TTC549 (cell line): Measurements from ENCODE around the gene PCCB.
"Not testable (repeated sequence)": the region's sequence is repeated elsewhere in the genome, so short reads cannot be mapped to it uniquely, and the experiment has no call there.

ENCODE experiments used
- FAIRE-seq: peaks from 2 replicates; lab custom pipeline; 2012; peaks lifted over from hg19 to GRCh38; lab: Jason Lieb, UNC

Gene PCCB

GRCh38 chr3:136329593-136329992 lies 79.5 kb downstream of the PCCB start:
- no peak for FAIRE-seq

DNA sequence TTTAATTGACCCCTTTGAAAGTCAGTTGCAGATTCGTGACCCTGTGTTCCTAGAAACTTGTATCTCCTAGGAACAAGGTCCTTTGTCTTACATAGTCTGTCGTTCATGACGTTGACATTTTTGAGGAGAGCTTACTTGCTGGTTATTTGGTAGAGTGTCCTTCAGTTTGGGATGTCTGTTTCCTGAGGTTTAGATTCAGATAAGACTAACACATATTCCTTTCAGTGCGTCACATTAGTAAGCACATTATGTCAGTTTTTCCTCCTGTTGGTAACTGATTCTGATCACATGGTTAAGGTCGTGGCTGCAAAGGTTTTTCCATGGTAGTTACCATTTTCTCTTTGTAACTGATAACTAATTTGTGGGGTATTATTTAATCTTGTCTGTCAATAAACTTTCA lies 80.8 kb downstream of the PCCB start:
- no peak for FAIRE-seq

- no peak for FAIRE-seq
These were observed 82.2 kb downstream of the PCCB start for GRCh38 chr3:136332302-136332701.

DNA sequence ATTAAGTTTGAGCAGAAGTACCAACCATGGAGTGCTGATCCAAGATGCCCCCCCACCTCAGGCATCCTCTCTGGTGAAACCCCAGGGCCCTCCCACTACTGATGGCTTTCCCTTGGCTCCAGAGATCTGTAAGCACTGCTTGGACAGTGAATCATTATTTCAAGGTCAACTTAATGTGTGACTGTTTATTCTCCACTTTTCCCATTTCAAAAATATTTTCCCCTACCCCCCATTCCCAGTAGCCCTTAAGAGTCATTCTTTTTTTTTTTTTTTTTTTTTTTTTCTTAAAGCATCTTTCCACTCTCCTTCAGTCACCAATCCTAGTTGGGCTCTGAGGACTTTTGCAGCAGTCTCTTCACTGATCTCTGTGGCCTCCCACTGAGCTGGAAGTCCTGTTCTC lies 82.6 kb downstream of the PCCB start:
- no peak for FAIRE-seq

DNA sequence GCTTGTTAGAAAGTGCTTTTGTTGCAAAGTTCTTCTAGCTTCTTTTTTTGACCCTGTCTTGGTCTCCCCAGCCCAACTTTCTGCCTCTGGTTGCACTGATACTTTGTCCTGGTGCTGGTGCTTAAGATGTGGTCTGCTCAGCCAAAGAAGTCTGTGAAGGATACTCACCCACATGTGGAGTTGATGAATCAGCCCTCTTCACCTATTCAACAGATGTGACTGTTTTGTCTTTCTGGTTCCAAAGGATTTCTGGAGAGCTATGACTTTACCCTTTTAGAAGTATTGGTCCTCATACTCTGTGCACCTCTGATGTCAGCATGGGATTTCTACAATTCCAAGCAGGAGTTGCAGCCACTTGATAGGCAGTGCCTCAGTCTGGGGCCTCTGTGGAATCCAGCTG lies 84.1 kb downstream of the PCCB start:
- no peak for FAIRE-seq

DNA sequence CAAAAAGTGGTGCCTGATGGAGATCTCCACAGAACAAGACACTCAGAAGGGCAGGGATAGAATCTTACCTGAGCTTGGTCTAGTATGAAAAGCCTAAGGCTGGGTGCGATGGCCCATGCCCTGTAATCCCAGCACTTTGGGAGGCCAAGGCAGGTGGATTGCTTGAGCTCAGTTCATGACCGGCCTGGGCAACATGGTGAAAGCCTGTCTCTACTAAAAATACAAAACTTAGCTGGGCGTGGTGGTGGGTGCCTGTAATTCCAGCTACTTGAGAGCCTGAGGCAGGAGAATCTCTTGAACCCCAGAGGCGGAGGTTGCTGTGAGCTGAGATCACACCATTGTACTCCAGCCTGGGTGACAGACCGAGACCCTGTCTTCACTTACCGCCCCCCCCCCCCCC lies 84.6 kb downstream of the PCCB start:
- not testable (repeated sequence) for FAIRE-seq

DNA sequence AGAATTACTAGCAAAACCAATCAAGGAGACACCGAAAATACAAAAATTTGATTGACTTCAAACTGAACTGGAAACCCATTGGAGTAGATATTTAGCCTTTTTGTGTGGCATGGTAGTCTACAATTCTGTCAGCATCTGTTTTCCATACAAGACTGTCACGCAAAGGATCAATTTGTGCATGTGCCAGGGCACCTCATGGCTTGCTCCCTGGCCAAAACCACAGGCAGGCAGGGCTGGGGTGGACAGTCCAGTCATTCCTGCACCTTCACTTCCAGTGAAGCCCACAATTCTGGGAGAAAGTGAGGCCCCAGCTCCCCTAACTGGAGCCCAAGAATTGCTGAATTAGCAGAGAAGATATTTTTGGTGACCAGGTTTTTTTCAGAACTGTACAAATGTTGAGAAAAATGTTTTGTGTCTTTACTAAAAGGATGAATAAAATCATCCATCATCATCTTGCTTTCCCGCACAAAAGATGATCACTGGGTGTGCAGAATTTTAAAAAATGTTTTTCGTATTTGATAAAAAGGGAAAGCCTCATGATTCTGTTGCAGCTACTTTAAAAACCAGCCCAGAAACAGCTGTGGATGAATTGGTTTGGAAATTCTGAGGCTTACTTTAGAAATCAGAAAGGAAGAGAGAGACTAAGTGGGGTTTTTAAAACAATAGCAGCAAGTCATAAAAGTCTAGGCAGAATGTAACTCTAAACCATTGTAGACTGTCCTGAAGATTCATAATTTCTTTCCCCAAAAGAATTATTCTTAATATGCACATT lies 86.4 kb downstream of the PCCB start:
- FAIRE-seq, result no peak

- FAIRE-seq, result no peak
These were observed 93.3 kb downstream of the PCCB start for GRCh38 chr3:136343446-136343845.

GRCh38 chr3:136343873-136344555 lies 93.9 kb downstream of the PCCB start:
- no peak for FAIRE-seq

- FAIRE-seq, result no peak
These were observed 96.3 kb downstream of the PCCB start for GRCh38 chr3:136346486-136346885.

DNA sequence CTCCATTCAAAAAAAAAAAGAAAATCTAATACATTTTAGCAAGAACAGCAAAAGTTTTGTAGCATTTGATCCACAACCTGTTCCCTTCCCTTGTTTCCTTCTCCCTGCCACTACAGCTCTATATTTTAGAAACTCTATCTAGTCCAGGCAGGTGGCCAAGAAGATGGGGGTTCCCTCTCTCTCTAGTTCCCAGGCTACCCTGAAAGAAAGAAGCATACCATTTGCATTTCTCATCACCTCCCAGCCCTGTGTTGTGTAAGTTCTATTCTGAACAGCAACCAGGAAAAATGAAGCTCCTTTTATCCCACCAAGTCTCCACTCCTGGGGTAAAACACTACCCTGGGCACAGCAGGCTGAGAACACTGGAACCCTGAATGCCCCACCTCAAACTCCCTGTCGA lies 100.0 kb downstream of the PCCB start:
- no peak for FAIRE-seq

DNA sequence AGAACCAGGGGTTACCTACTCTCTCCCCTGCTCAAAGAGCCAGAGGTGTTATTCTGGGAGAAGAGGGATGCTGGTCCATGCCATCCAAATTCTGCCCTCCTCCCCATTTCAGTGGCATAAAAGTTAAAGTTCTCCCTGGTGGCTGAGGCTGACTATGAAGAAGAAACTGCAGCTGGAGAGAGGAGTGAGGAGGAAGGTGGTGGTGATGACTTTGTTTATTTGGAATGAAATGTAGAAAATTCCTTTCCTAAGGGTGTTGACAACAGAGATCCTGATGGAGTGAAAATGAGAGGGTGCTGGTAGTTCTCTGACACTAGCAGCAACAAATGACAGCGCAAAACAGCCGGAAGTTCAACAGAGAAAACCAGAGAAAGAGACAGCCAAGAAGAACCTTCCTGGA lies 100.4 kb downstream of the PCCB start:
- FAIRE-seq, result no peak

DNA sequence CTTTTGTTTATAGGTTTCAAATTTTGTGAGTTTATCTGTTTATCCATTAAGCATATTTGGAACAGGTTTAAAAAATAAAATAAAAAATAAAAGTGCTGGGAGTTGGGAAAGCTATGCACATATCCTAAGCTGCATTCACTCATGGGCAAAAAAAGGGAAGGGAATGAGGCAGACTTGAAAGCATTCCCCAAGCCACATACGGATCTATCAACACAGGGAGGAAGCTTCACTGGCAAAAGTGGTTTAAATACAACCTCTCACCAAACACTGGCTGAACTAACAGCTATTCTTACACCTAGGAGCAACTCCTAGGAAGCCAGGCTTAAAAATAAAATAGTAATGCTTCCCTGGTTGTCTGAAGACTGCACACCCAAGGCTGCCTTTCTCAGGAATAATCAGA lies 101.2 kb downstream of the PCCB start:
- FAIRE-seq, result no peak

DNA sequence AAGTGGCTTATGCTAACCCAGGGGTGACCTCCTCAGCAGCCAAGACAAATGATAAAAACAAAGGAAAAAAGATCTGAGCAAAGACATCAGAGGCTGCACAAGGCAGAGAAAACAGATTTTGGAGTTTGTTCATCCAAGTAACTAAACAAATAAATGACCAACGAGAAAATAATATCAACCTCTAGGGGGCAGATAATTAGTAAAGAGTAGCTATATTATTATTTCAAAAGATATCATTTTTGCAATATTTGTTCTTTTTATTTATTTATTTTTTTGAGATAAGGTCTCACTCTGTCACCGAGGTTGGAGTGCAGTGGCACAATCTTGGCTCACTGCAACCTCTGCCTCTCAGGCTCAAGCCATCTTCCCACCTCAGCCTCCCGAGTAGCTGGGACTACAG lies 101.8 kb downstream of the PCCB start:
- FAIRE-seq, result no peak

GRCh38 chr3:136353461-136353860 lies 103.3 kb downstream of the PCCB start:
- no peak for FAIRE-seq

DNA sequence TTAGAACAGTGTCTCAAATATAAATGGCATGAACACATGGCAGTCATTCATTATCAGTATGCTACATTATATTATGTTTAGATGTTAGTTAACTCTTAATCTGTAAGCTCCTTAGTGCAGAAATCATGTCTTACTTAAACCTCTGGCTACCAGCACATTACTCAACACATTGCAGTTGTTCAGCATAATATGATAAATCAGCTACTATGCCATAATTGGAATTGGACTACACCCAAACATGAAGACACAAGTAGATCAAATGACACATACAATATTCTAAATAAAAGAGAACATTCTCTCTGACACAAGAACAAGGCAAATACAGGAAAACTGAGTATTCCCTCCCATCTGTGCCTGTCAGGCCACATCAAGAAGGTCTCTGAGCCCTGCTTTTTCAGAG lies 116.1 kb downstream of the PCCB start:
- no peak for FAIRE-seq

GRCh38 chr3:136375800-136376199 lies 125.7 kb downstream of the PCCB start:
- not testable (repeated sequence) for FAIRE-seq

DNA sequence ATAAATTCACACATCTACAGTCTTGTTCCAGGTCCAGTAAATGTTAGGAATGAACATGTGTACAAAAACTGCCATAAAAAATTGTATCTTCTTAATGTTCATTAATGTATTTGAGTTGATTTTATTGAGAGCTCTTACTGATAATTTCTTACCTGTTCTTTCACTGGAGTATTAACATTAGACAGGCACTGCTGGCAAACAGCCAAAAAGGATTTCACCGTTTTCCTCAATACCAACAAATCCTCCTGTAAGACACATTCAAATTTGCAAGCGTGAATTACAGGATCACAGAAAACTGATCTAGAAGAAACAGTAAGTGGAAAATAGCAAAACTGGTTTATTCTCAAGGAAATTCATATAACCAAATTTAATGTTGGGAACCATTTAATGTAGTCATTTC lies 127.4 kb downstream of the PCCB start:
- FAIRE-seq, result no peak

GRCh38 chr3:136378011-136378410 lies 127.9 kb downstream of the PCCB start:
- no peak for FAIRE-seq
